Lung (tissue), 12 donors: ENCODE results near the gene STX17. TPM values are rescaled to one million over a fixed set of nuclear protein-coding genes. Genes with fewer than 3 reads are reported as not detected.

Experiments
- ATAC-seq: fragments of 200-7000 bp; cut with Tn5 transposase; one replicate; pipeline ENCODE4 v1.9.1; 2020; ENCODE audit warnings: moderate number of reproducible peaks; ENCODE audit not compliant: insufficient read depth, low FRiP score
- DNase-seq, 3 donors: peaks; one replicate each; pipeline ENCODE4 v3.0.0-alpha.2; 2013 to 2017
- H3K27ac ChIP-seq, 2 donors: one replicate each; pipeline ENCODE4 v1.5.1; 2013; ENCODE audit warnings: mild to moderate bottlenecking in 2 of 2, moderate library complexity in 2 of 2, control low read depth in 1 of 2, inconsistent platforms in 1 of 2, low read depth in 1 of 2, low read length in 1 of 2
- H3K27me3 ChIP-seq, 3 donors: one replicate each; pipeline ENCODE4 v1.5.1; 2013; ENCODE audit warnings: low read length in 2 of 3; ENCODE audit not compliant: control insufficient read depth in 3 of 3, insufficient read depth in 3 of 3
- H3K36me3 ChIP-seq, 4 donors: one replicate each; pipeline ENCODE4 v1.5.1; 2013; ENCODE audit warnings: low read length in 4 of 4, mild to moderate bottlenecking in 1 of 4, moderate library complexity in 1 of 4; ENCODE audit not compliant: control insufficient read depth in 4 of 4, insufficient read depth in 4 of 4
- H3K4me1 ChIP-seq, 5 donors: one replicate each; pipeline ENCODE4 v1.5.1; 2013; ENCODE audit warnings: low read length in 5 of 5, mild to moderate bottlenecking in 2 of 5, moderate library complexity in 1 of 5; ENCODE audit not compliant: control insufficient read depth in 5 of 5, insufficient read depth in 5 of 5
- H3K4me3 ChIP-seq: one replicate; pipeline ENCODE4 v1.5.1; 2013; ENCODE audit warnings: mild to moderate bottlenecking, control low read depth, moderate library complexity
- H3K9ac ChIP-seq, 2 donors: one replicate each; pipeline ENCODE4 v1.5.1; 2013; ENCODE audit warnings: low read length in 2 of 2, control low read depth in 1 of 2; ENCODE audit not compliant: insufficient read depth in 1 of 2
- H3K9me3 ChIP-seq, 4 donors: one replicate each; pipeline ENCODE4 v1.5.1; 2013; ENCODE audit warnings: low read length in 3 of 4, mild to moderate bottlenecking in 1 of 4, moderate library complexity in 1 of 4; ENCODE audit not compliant: control insufficient read depth in 4 of 4, insufficient read depth in 3 of 4
- WGBS, 2 donors: extraction: QIAGEN DNeasy Blood & Tissue Kit; methylation state at CpG; one replicate each; pipeline ENCODE4 v1.1.7; 2013; 5-methylcytosine and 5-hydroxymethylcytosine counted together
- polyA plus RNA-seq, 2 donors: library from polyadenylated mRNA; stranded (reverse); fragments of 200-250 nt; gene quantifications; one replicate each; pipeline ENCODE4 v1.2.1, GENCODE V29; 2013
- total RNA-seq, 2 donors: library from RNA; depleted of rRNA in 1 of 2; stranded (reverse); fragments of >200 nt in 1 of 2; gene quantifications; one replicate each; pipeline ENCODE4 v1.2.1, GENCODE V29; 2014 to 2021
- TF ChIP-seq, protein P1 (sequence below): IDR thresholded peaks from 2 replicates; pipeline ENCODE4 v1.5.1; 2012; ENCODE audit warnings: mild to moderate bottlenecking; ENCODE audit errors: control extremely low read depth, extremely low read depth
- donor health status: control.
- donor health status: control.
- donor health status: Bipolar disorder and iron deficiency.
- donor health status: healthy.
- donor health status: DM: yes; HTN: yes; CAD: no.

Gene STX17
- total and polyA plus RNA-seq, 4 donors: 4.7 to 55.0 (median 18.7) TPM

DNA sequence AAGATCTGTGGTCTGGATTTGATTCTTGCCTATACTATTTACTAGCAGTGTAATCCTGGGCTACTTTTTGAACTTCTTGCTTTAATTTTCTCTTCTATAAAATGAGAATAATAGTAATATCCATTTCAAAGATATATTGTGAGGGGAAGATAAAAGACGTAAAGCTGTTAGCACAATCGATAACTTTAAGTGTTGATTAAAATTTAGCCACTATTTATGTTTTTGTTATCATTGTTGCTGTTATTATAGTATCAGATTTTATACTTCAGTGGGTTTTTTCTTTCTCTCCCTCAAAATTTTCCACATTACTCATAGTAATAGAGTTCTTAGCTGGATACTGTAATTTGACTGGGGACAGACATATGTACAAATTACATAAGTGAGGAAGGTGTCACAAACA, 42.0 kb downstream of the STX17 start:
- Histone ChIP-seq H3K4me1 (no peaks in the 10 kb centered on the region), H3K9ac (no peak overlapping the region), H3K4me3 (no peak overlapping the region), H3K36me3 (peaks cover 0 to 6% (median under 1%) of the 10 kb centered on the region in 4 donors), H3K27me3 (no peaks in the 10 kb centered on the region), H3K9me3 (peaks cover 0 to 1% (median 0%) of the 10 kb centered on the region in 4 donors), H3K27ac (no peak overlapping the region)
- ATAC-seq (no peak), DNase-seq (no peak)
- TF ChIP-seq, protein P1, sequence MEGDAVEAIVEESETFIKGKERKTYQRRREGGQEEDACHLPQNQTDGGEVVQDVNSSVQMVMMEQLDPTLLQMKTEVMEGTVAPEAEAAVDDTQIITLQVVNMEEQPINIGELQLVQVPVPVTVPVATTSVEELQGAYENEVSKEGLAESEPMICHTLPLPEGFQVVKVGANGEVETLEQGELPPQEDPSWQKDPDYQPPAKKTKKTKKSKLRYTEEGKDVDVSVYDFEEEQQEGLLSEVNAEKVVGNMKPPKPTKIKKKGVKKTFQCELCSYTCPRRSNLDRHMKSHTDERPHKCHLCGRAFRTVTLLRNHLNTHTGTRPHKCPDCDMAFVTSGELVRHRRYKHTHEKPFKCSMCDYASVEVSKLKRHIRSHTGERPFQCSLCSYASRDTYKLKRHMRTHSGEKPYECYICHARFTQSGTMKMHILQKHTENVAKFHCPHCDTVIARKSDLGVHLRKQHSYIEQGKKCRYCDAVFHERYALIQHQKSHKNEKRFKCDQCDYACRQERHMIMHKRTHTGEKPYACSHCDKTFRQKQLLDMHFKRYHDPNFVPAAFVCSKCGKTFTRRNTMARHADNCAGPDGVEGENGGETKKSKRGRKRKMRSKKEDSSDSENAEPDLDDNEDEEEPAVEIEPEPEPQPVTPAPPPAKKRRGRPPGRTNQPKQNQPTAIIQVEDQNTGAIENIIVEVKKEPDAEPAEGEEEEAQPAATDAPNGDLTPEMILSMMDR: no peak
- 92 to 100% methylated on average over 2 of the region's 2 CpGs for WGBS, 2 donors

DNA sequence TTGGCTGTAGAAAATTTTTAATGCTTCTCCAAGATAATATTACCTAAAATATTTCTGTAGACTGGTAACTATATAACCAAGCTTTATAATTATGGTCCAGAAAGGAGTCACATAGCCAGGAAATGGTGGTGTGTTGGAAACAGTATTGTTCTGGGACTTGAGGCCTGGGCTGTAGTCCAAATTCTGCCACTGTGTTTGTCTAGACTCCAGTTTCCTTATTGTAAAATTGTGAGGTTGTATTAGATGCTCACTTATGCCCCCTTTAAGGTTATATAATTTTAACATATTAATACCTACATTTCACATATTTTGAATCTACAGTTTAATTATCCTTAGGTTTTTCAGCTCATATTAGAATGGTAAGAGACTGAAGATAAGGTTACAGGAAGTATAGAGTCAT, 42.4 kb downstream of the STX17 start:
- peaks cover 0 to 1% (median 0%) of the 10 kb centered on the region in 4 donors for H3K9me3 ChIP-seq
- H3K27me3 ChIP-seq: no peaks in the 10 kb centered on the region
- peak in 2 of 3 donors; percentile 13 to 49 for DNase-seq
- H3K9ac ChIP-seq: no peak overlapping the region
- no peak overlapping the region for H3K4me3 ChIP-seq
- H3K27ac ChIP-seq: no peak overlapping the region
- ATAC-seq: no peak
- H3K4me1 ChIP-seq: no peaks in the 10 kb centered on the region
- peaks cover 0 to 6% (median 2%) of the 10 kb centered on the region in 4 donors for H3K36me3 ChIP-seq
- TF ChIP-seq, protein P1: no peak

DNA sequence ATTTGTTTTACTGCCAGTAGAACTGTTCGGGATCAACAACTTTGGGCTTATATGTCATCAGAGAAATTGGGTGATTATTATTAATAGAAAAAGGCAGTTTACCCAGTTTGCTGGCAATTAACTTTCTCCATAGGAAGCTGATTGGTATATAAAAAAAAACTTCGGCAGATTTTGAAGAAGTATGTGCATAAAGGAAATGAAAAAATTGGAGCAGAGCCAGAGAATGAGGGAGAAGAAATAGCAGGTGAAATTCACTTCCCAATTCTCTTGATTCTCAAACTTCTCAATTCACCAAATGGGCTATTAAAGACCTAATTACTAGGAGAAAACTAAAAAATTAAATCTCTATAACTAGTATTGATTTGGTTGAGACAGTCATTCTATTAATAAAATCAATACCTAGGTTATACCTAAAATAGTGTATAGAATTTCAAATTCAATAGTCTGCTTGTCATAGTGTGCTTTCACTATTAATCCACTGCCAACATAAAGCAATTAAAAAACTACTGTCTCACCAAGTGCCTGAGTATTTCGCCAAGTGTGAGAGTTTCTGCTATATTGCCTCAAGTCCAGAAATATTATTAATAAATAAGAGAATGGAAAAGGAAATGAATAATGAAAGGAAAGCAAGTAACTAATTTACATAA, 47.5 kb downstream of the STX17 start:
- Histone ChIP-seq H3K9ac (no peak overlapping the region), H3K27ac (no peak overlapping the region), H3K4me3 (no peak overlapping the region), H3K4me1 (peaks cover 0 to 6% (median 0%) of the 10 kb centered on the region in 5 donors), H3K9me3 (peaks cover 0 to 1% (median 0%) of the 10 kb centered on the region in 4 donors), H3K27me3 (no peaks in the 10 kb centered on the region), H3K36me3 (peaks cover 0 to 9% (median 2%) of the 10 kb centered on the region in 4 donors)
- 70% methylated on average over 3 of the region's 3 CpGs for WGBS, 2 donors
- DNase-seq (no peak), ATAC-seq (no peak)
- TF ChIP-seq, protein P1: no peak
